Astrocyte of the spinal cord (primary cell): ENCODE data around the gene SH3RF1.

ENCODE experiments used
- DNase-seq: peaks from one replicate; pipeline ENCODE4 v3.0.0; 2011; ENCODE audit warnings: low read depth, low spot score
- H3K4me3 ChIP-seq: 2 replicates; pipeline ENCODE4 v1.5.1; 2011; ENCODE audit warnings: low read depth, mild to moderate bottlenecking, low read length, moderate library complexity
- in situ Hi-C: cut with HindIII; loops from 2 replicates; pipeline ENCODE4 v1.10.0; 2017; ENCODE audit warnings: low sequenced_read_pairs
- TF ChIP-seq, protein P1 (sequence below): IDR thresholded peaks from 2 replicates; pipeline ENCODE4 v1.5.1; 2012; ENCODE audit warnings: low read depth, mild to moderate bottlenecking, low read length, inconsistent platforms

Gene SH3RF1

GRCh38 chr4:169102026-169102425, 168.7 kb downstream of the SH3RF1 start:
- peak; percentile 30 for DNase-seq
- TF ChIP-seq, protein P1, sequence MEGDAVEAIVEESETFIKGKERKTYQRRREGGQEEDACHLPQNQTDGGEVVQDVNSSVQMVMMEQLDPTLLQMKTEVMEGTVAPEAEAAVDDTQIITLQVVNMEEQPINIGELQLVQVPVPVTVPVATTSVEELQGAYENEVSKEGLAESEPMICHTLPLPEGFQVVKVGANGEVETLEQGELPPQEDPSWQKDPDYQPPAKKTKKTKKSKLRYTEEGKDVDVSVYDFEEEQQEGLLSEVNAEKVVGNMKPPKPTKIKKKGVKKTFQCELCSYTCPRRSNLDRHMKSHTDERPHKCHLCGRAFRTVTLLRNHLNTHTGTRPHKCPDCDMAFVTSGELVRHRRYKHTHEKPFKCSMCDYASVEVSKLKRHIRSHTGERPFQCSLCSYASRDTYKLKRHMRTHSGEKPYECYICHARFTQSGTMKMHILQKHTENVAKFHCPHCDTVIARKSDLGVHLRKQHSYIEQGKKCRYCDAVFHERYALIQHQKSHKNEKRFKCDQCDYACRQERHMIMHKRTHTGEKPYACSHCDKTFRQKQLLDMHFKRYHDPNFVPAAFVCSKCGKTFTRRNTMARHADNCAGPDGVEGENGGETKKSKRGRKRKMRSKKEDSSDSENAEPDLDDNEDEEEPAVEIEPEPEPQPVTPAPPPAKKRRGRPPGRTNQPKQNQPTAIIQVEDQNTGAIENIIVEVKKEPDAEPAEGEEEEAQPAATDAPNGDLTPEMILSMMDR = no peak
- H3K4me3 ChIP-seq = no peak overlapping the region
- in situ Hi-C loops = no loop called here

DNA sequence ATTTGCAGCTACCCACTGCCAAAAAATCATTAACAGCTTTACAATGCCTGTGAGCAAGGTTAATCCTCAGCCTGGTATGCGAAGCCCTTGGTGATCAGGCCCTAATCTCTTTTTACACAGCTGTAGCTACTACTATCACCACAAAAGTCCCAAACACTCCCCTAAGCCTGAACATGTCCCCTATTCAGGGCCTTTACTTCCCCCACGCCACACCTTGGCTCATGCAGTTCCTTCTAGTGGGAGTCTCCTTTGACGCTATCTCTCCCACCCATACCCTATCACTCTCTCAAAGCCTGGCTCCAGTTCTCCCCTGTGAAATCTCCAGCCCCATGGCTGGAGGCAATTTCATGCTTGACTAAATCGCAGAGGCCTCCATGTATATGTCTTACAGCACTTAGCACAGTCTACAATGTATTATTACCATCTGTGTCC, 170.1 kb downstream of the SH3RF1 start:
- in situ Hi-C loops = no loop called here
- no peak overlapping the region for H3K4me3 ChIP-seq
- no peak for DNase-seq
- TF ChIP-seq, protein P1 = no peak

GRCh38 chr4:169099771-169100180, 171.0 kb downstream of the SH3RF1 start:
- H3K4me3 ChIP-seq = no peak overlapping the region
- in situ Hi-C loops = no loop called here
- TF ChIP-seq, protein P1 = no peak
- DNase-seq = peak; percentile 93

- in situ Hi-C loops = no loop called here
- no peak overlapping the region for H3K4me3 ChIP-seq
- TF ChIP-seq, protein P1 = no peak
- no peak for DNase-seq
Observed at GRCh38 chr4:169098969-169099690, 171.6 kb downstream of the SH3RF1 start.

GRCh38 chr4:169098532-169098931, 172.2 kb downstream of the SH3RF1 start:
- H3K4me3 ChIP-seq = no peak overlapping the region
- in situ Hi-C loops = no loop called here
- TF ChIP-seq, protein P1 = no peak
- peak; percentile 43 for DNase-seq

GRCh38 chr4:169098054-169098497, 172.7 kb downstream of the SH3RF1 start:
- H3K4me3 ChIP-seq = no peak overlapping the region
- DNase-seq = no peak
- TF ChIP-seq, protein P1 = no peak
- in situ Hi-C loops = no loop called here
